CD4-positive, CD25-positive, alpha-beta regulatory T cell (primary cell): Measurements from ENCODE around the gene SLC52A3. TPM values are rescaled to one million over a fixed set of nuclear protein-coding genes. Genes with fewer than 3 reads are reported as not detected.
A peak's percentile ranks its signal among the peaks of the same experiment; 100 is the strongest.

ENCODE experiments used
- ATAC-seq, 2 donors: fragments of 150-1000 bp; cut with Tn5 transposase; one replicate each; pipeline ENCODE4 v1.10.0; 2021; ENCODE audit warnings: low read depth in 2 of 2, moderate number of reproducible peaks in 2 of 2, moderate library complexity in 1 of 2
- DNase-seq, 3 donors: peaks; one replicate each; pipeline versions ENCODE4 v3.0.0 to v3.0.0-alpha.2; 2012 to 2022; ENCODE audit warnings: mixed read lengths in 1 of 3
- H3K27ac ChIP-seq: one replicate; pipeline ENCODE4 v1.7.0; 2013; ENCODE audit warnings: mild to moderate bottlenecking, low read length; ENCODE audit not compliant: insufficient read depth, poor library complexity, severe bottlenecking
- H3K27me3 ChIP-seq: one replicate; pipeline ENCODE4 v1.7.0; 2013; ENCODE audit warnings: low read length; ENCODE audit not compliant: control insufficient read depth, insufficient read depth
- H3K36me3 ChIP-seq: one replicate; pipeline ENCODE4 v1.7.0; 2013; ENCODE audit warnings: mild to moderate bottlenecking, low read length, moderate library complexity; ENCODE audit not compliant: control insufficient read depth, insufficient read depth
- H3K4me1 ChIP-seq: 2 replicates; pipeline ENCODE4 v1.7.0; 2013; ENCODE audit warnings: mild to moderate bottlenecking, low read length; ENCODE audit not compliant: insufficient read depth, control insufficient read depth, poor library complexity, severe bottlenecking
- H3K4me3 ChIP-seq: one replicate; pipeline ENCODE4 v1.7.0; 2013; ENCODE audit warnings: low read depth, mild to moderate bottlenecking, low read length, moderate library complexity
- H3K9me3 ChIP-seq, 2 experiments: 1 replicate in 1 of 2; 2 replicates in 1 of 2; pipeline ENCODE4 v1.7.0; 2013; ENCODE audit warnings: low read length in 2 of 2, mild to moderate bottlenecking in 1 of 2, moderate library complexity in 1 of 2; ENCODE audit not compliant: control insufficient read depth in 2 of 2
- H3K27ac Mint-ChIP-seq, 3 donors: one replicate each; pipeline ENCODE4 v1.8.0; 2020 to 2022; ENCODE audit warnings: mild to moderate bottlenecking in 3 of 3, mixed read lengths in 3 of 3, moderate library complexity in 2 of 3
- H3K27me3 Mint-ChIP-seq: one replicate; pipeline ENCODE4 v1.8.0; 2022; ENCODE audit warnings: mild to moderate bottlenecking, mixed read lengths
- H3K36me3 Mint-ChIP-seq: one replicate; pipeline ENCODE4 v1.8.0; 2020; ENCODE audit warnings: mixed read lengths
- H3K4me1 Mint-ChIP-seq, 4 donors: one replicate each; pipeline ENCODE4 v1.8.0; 2020 to 2022; ENCODE audit warnings: mixed read lengths in 4 of 4, mild to moderate bottlenecking in 1 of 4
- H3K4me3 Mint-ChIP-seq, 4 donors: one replicate each; pipeline ENCODE4 v1.8.0; 2020 to 2022; ENCODE audit warnings: mild to moderate bottlenecking in 4 of 4, mixed read lengths in 4 of 4, moderate library complexity in 3 of 4
- H3K9me3 Mint-ChIP-seq, 7 donors: one replicate each; pipeline ENCODE4 v1.8.0; 2020 to 2022; ENCODE audit warnings: mixed read lengths in 7 of 7, mild to moderate bottlenecking in 3 of 7, moderate library complexity in 2 of 7
- polyA plus RNA-seq, 4 donors: library from polyadenylated mRNA; unstranded; fragments of 300-500 nt; fragmentation: Illumina TruSeq; gene quantifications; one replicate each; pipeline ENCODE4 v1.2.3, GENCODE V29; 2021
- total RNA-seq: library from RNA; stranded (reverse); gene quantifications from one replicate; pipeline ENCODE4 v1.2.3, GENCODE V29; 2022

The SLC52A3 gene
- total and polyA plus RNA-seq, 5 donors from 2014 or later = not detected

GRCh38 chr20:764255-764654, 4.0 kb downstream of the SLC52A3 start:
- ATAC-seq (no peak), DNase-seq (no peak)
- Histone ChIP-seq H3K9me3 (no peaks in the 10 kb centered on the region), H3K4me3 (no peak overlapping the region), H3K36me3 (no peaks in the 10 kb centered on the region), H3K27ac (no peak overlapping the region), H3K27me3 (no peaks in the 10 kb centered on the region), H3K4me1 (no peaks in the 10 kb centered on the region)
- Mint-ChIP-seq H3K36me3 (no peaks in the 10 kb centered on the region), H3K4me3 (no peak overlapping the region), H3K9me3 (peaks cover 0 to 2% (median 0%) of the 10 kb centered on the region in 7 donors), H3K27me3 (peaks cover 12% of the 10 kb centered on the region), H3K27ac (no peak overlapping the region), H3K4me1 (no peaks in the 10 kb centered on the region)

- H3K27me3 ChIP-seq = no peaks in the 10 kb centered on the region
- no peak overlapping the region for H3K27ac ChIP-seq
- Mint-ChIP-seq H3K36me3 (no peaks in the 10 kb centered on the region), H3K4me1 (peaks cover 0 to 4% (median 0%) of the 10 kb centered on the region in 4 donors), H3K27me3 (peaks cover 30% of the 10 kb centered on the region), H3K9me3 (peaks cover 0 to 2% (median 0%) of the 10 kb centered on the region in 7 donors), H3K4me3 (no peak overlapping the region), H3K27ac (no peak overlapping the region)
- no peak overlapping the region for H3K4me3 ChIP-seq
- no peaks in the 10 kb centered on the region for H3K9me3 ChIP-seq
- no peaks in the 10 kb centered on the region for H3K36me3 ChIP-seq
- DNase-seq (no peak), ATAC-seq (no peak)
- no peaks in the 10 kb centered on the region for H3K4me1 ChIP-seq
Measured at GRCh38 chr20:761418-762381, 6.6 kb downstream of the SLC52A3 start.

- DNase-seq (peak in 2 of 3 donors; percentile 6 to 41), ATAC-seq (no peak)
- H3K4me3 ChIP-seq = no peak overlapping the region
- H3K27me3 Mint-ChIP-seq = peaks cover 30% of the 10 kb centered on the region
- no peaks in the 10 kb centered on the region for H3K9me3 Mint-ChIP-seq
- H3K36me3 ChIP-seq = no peaks in the 10 kb centered on the region
- no peak overlapping the region for H3K27ac ChIP-seq
- H3K9me3 ChIP-seq = no peaks in the 10 kb centered on the region
- H3K4me1 ChIP-seq = no peaks in the 10 kb centered on the region
- H3K27ac Mint-ChIP-seq = no peak overlapping the region
- no peak overlapping the region for H3K4me3 Mint-ChIP-seq
- no peaks in the 10 kb centered on the region for H3K36me3 Mint-ChIP-seq
- H3K27me3 ChIP-seq = no peaks in the 10 kb centered on the region
- H3K4me1 Mint-ChIP-seq = peaks cover 0 to 8% (median 0%) of the 10 kb centered on the region in 4 donors
Measured at GRCh38 chr20:760751-761417, 7.4 kb downstream of the SLC52A3 start.

GRCh38 chr20:757506-757905, 10.8 kb downstream of the SLC52A3 start:
- no peak overlapping the region for H3K4me3 ChIP-seq
- DNase-seq (no peak), ATAC-seq (no peak)
- Mint-ChIP-seq H3K9me3 (no peaks in the 10 kb centered on the region), H3K4me3 (no peak overlapping the region), H3K4me1 (peaks cover 0 to 16% (median under 1%) of the 10 kb centered on the region in 4 donors), H3K27me3 (peaks cover 33% of the 10 kb centered on the region), H3K27ac (no peak overlapping the region), H3K36me3 (no peaks in the 10 kb centered on the region)
- H3K9me3 ChIP-seq = no peaks in the 10 kb centered on the region
- H3K27ac ChIP-seq = no peak overlapping the region
- no peaks in the 10 kb centered on the region for H3K4me1 ChIP-seq
- H3K27me3 ChIP-seq = no peaks in the 10 kb centered on the region
- H3K36me3 ChIP-seq = no peaks in the 10 kb centered on the region

- H3K27ac Mint-ChIP-seq = peak overlapping the region in 1 of 3 donors; percentile 67
- no peak overlapping the region for H3K4me3 ChIP-seq
- H3K36me3 ChIP-seq = no peaks in the 10 kb centered on the region
- no peaks in the 10 kb centered on the region for H3K36me3 Mint-ChIP-seq
- H3K4me1 ChIP-seq = no peaks in the 10 kb centered on the region
- H3K4me1 Mint-ChIP-seq = peaks cover 0 to 16% (median under 1%) of the 10 kb centered on the region in 4 donors
- H3K27me3 Mint-ChIP-seq = peaks cover 33% of the 10 kb centered on the region
- H3K4me3 Mint-ChIP-seq = no peak overlapping the region
- H3K27me3 ChIP-seq = no peaks in the 10 kb centered on the region
- no peak for DNase-seq
- no peak overlapping the region for H3K27ac ChIP-seq
- H3K9me3 Mint-ChIP-seq = no peaks in the 10 kb centered on the region
- H3K9me3 ChIP-seq = no peaks in the 10 kb centered on the region
- ATAC-seq = no peak
Measured at GRCh38 chr20:755941-756340, 12.4 kb downstream of the SLC52A3 start.

- Mint-ChIP-seq H3K4me1 (peaks cover 0 to 16% (median under 1%) of the 10 kb centered on the region in 4 donors), H3K27me3 (peaks cover 26% of the 10 kb centered on the region), H3K27ac (no peak overlapping the region), H3K4me3 (no peak overlapping the region), H3K36me3 (no peaks in the 10 kb centered on the region), H3K9me3 (no peaks in the 10 kb centered on the region)
- H3K36me3 ChIP-seq = no peaks in the 10 kb centered on the region
- ATAC-seq (no peak), DNase-seq (no peak)
- H3K27ac ChIP-seq = no peak overlapping the region
- no peaks in the 10 kb centered on the region for H3K9me3 ChIP-seq
- H3K27me3 ChIP-seq = no peaks in the 10 kb centered on the region
- H3K4me3 ChIP-seq = no peak overlapping the region
- H3K4me1 ChIP-seq = no peaks in the 10 kb centered on the region
Measured at GRCh38 chr20:754904-755303, 13.4 kb downstream of the SLC52A3 start.

- Mint-ChIP-seq H3K27ac (no peak overlapping the region), H3K27me3 (peaks cover 20% of the 10 kb centered on the region), H3K9me3 (no peaks in the 10 kb centered on the region), H3K36me3 (no peaks in the 10 kb centered on the region), H3K4me1 (peaks cover 0 to 16% (median under 1%) of the 10 kb centered on the region in 4 donors), H3K4me3 (no peak overlapping the region)
- DNase-seq (no peak), ATAC-seq (no peak)
- H3K36me3 ChIP-seq = no peaks in the 10 kb centered on the region
- no peaks in the 10 kb centered on the region for H3K4me1 ChIP-seq
- no peaks in the 10 kb centered on the region for H3K9me3 ChIP-seq
- H3K27me3 ChIP-seq = no peaks in the 10 kb centered on the region
- H3K4me3 ChIP-seq = no peak overlapping the region
- no peak overlapping the region for H3K27ac ChIP-seq
Measured at GRCh38 chr20:753897-754635, 14.2 kb downstream of the SLC52A3 start.
